Sigmoid colon (tissue), 7 donors: ENCODE measurements around the gene MARK4. TPM values are rescaled to one million over a fixed set of nuclear protein-coding genes. Genes with fewer than 3 reads are reported as not detected.

Experiments used
- DNase-seq: peaks from one replicate; pipeline ENCODE4 v3.0.0-alpha.2; 2019
- H3K27ac ChIP-seq, 4 donors: fragments of 200-600 bp; sonication (generic); one replicate each; pipeline ENCODE4 v1.5.1; 2016 to 2019; ENCODE audit warnings: mild to moderate bottlenecking in 1 of 4
- H3K27me3 ChIP-seq, 3 donors: fragments of 200-600 bp; sonication (generic); one replicate each; pipeline ENCODE4 v1.5.1; 2019; ENCODE audit warnings: mild to moderate bottlenecking in 1 of 3
- H3K36me3 ChIP-seq, 4 donors: fragments of 200-600 bp; sonication (generic); one replicate each; pipeline ENCODE4 v1.5.1; 2016 to 2019
- H3K4me1 ChIP-seq, 4 donors: fragments of 200-600 bp; sonication (generic); one replicate each; pipeline ENCODE4 v1.5.1; 2017 to 2019
- H3K4me3 ChIP-seq, 4 donors: fragments of 200-600 bp; sonication (generic); one replicate each; pipeline ENCODE4 v1.5.1; 2017 to 2019; ENCODE audit warnings: mild to moderate bottlenecking in 2 of 4, moderate library complexity in 1 of 4
- H3K9me3 ChIP-seq, 4 donors: fragments of 200-600 bp in 3 of 4; sonication (generic) in 3 of 4; one replicate each; pipeline versions ENCODE4 v1.5.1 to v1.6.1; 2013 to 2019
- CTCF ChIP-seq, 4 experiments: fragments of 450-650 bp in 3 of 4; fragments of 200-600 bp in 1 of 4; IDR thresholded peaks; one replicate each; pipeline ENCODE4 v1.5.1; 2016 to 2019; ENCODE audit warnings: antibody characterized with exemption in 4 of 4, mild to moderate bottlenecking in 3 of 4, moderate library complexity in 2 of 4
- EP300 ChIP-seq, 4 donors: sonication (generic); formaldehyde crosslinking; IDR thresholded peaks; one replicate each; pipeline ENCODE4 v1.6.1; 2017; ENCODE audit warnings: antibody characterized with exemption in 4 of 4
- POLR2A ChIP-seq, 2 donors: fragments of 450-650 bp; IDR thresholded peaks; one replicate each; pipeline ENCODE4 v1.6.1; 2016; ENCODE audit warnings: antibody characterized with exemption in 2 of 2, mild to moderate bottlenecking in 2 of 2, moderate library complexity in 2 of 2
- POLR2AphosphoS5 ChIP-seq, 4 donors: sonication (generic); formaldehyde crosslinking; IDR thresholded peaks; one replicate each; pipeline ENCODE4 v1.6.1; 2017; ENCODE audit warnings: antibody characterized with exemption in 4 of 4
- WGBS, 2 donors: extraction: QIAGEN DNeasy Blood & Tissue Kit; methylation state at CpG; one replicate each; pipeline ENCODE4 v1.1.7; 2013; 5-methylcytosine and 5-hydroxymethylcytosine counted together
- intact Hi-C: fragments of 100-400 bp; cut with DNase I; formaldehyde crosslinking; loops from one replicate; pipeline ENCODE4 v1.15.1; 2023
- polyA plus RNA-seq, 3 donors: library from polyadenylated mRNA; stranded (reverse); fragments of 200-250 nt; gene quantifications; one replicate each; pipeline ENCODE4 v1.2.3, GENCODE V29; 2013
- total RNA-seq, 4 donors: library from RNA; depleted of rRNA; stranded (reverse); fragments of >200 nt; gene quantifications; one replicate each; pipeline ENCODE4 v1.1.0, GENCODE V29; 2016
- donor health status: healthy with polysubstance abuse.
- donor health status: Bipolar disorder and iron deficiency.
- donor health status: healthy.

The MARK4 gene
- total and polyA plus RNA-seq, 7 donors, result 6.2 to 39.9 (median 12.7) TPM

GRCh38 chr19:45294291-45295029 lies 43.4 kb downstream of the MARK4 start:
- Histone ChIP-seq H3K4me3 (no peak overlapping the region), H3K27ac (peak overlapping the region in 1 of 4 donors; percentile 5), H3K4me1 (peaks cover 0 to 9% (median 2%) of the 10 kb centered on the region in 4 donors), H3K27me3 (no peaks in the 10 kb centered on the region), H3K9me3 (no peaks in the 10 kb centered on the region), H3K36me3 (peaks cover 0 to 73% (median 9%) of the 10 kb centered on the region in 4 donors)
- no peak for DNase-seq
- WGBS, 2 donors, result 86 to 94% methylated on average over 12 of the region's 12 CpGs
- no peak for TF ChIP-seq EP300 (IDR thresholded peaks at IDR 0.05)
- no peak for TF ChIP-seq POLR2A (IDR thresholded peaks at IDR 0.05)
- TF ChIP-seq POLR2AphosphoS5 (IDR thresholded peaks at IDR 0.05), result no peak
- TF ChIP-seq CTCF (IDR thresholded peaks at IDR 0.05), result no peak
- intact Hi-C loops, result no loop called here

GRCh38 chr19:45295873-45296272 lies 44.8 kb downstream of the MARK4 start:
- Histone ChIP-seq H3K27ac (no peak overlapping the region), H3K27me3 (no peaks in the 10 kb centered on the region), H3K4me1 (peaks cover 0 to 9% (median 2%) of the 10 kb centered on the region in 4 donors), H3K4me3 (no peak overlapping the region), H3K9me3 (no peaks in the 10 kb centered on the region), H3K36me3 (peaks cover 0 to 69% (median 7%) of the 10 kb centered on the region in 4 donors)
- intact Hi-C loops, result no loop called here
- no peak for DNase-seq
- no peak for TF ChIP-seq EP300 (IDR thresholded peaks at IDR 0.05)
- no peak for TF ChIP-seq POLR2AphosphoS5 (IDR thresholded peaks at IDR 0.05)
- no peak for TF ChIP-seq POLR2A (IDR thresholded peaks at IDR 0.05)
- no peak for TF ChIP-seq CTCF (IDR thresholded peaks at IDR 0.05)

- peaks cover 0 to 65% (median 6%) of the 10 kb centered on the region in 4 donors for H3K36me3 ChIP-seq
- intact Hi-C loops, result no loop called here
- TF ChIP-seq POLR2A (IDR thresholded peaks at IDR 0.05), result no peak
- TF ChIP-seq POLR2AphosphoS5 (IDR thresholded peaks at IDR 0.05), result no peak
- no peak for TF ChIP-seq CTCF (IDR thresholded peaks at IDR 0.05)
- no peak for TF ChIP-seq EP300 (IDR thresholded peaks at IDR 0.05)
- WGBS, 2 donors, result 95% methylated on average over 4 of the region's 4 CpGs
- DNase-seq, result no peak
- H3K27ac ChIP-seq, result no peak overlapping the region
- peaks cover 0 to 9% (median 2%) of the 10 kb centered on the region in 4 donors for H3K4me1 ChIP-seq
- no peaks in the 10 kb centered on the region for H3K9me3 ChIP-seq
- no peak overlapping the region for H3K4me3 ChIP-seq
- H3K27me3 ChIP-seq, result no peaks in the 10 kb centered on the region
Observed at GRCh38 chr19:45296355-45296754, 45.3 kb downstream of the MARK4 start.

GRCh38 chr19:45297674-45298073 lies 46.6 kb downstream of the MARK4 start:
- 96 to 97% methylated on average over 18 of the region's 18 CpGs for WGBS, 2 donors
- peaks cover 0 to 54% (median 5%) of the 10 kb centered on the region in 4 donors for H3K36me3 ChIP-seq
- TF ChIP-seq CTCF (IDR thresholded peaks at IDR 0.05), result no peak
- TF ChIP-seq EP300 (IDR thresholded peaks at IDR 0.05), result no peak
- TF ChIP-seq POLR2A (IDR thresholded peaks at IDR 0.05), result no peak
- TF ChIP-seq POLR2AphosphoS5 (IDR thresholded peaks at IDR 0.05), result no peak

More at GRCh38 chr19:45297674-45298073, 46.6 kb downstream of the MARK4 start:
- no peaks in the 10 kb centered on the region for H3K9me3 ChIP-seq
- intact Hi-C loops, result no loop called here
- H3K27me3 ChIP-seq, result no peaks in the 10 kb centered on the region
- H3K27ac ChIP-seq, result no peak overlapping the region
- no peak overlapping the region for H3K4me3 ChIP-seq
- no peak for DNase-seq
- H3K4me1 ChIP-seq, result peaks cover 0 to 9% (median 2%) of the 10 kb centered on the region in 4 donors
